OCI-M2 (cell line): ENCODE results near the gene PKIG.

Experiments
- DNase-seq: peaks from one replicate; lab custom pipeline; 2025; ENCODE audit not compliant: unreplicated experiment; lab: John Stamatoyannopoulos, UW

Gene PKIG

DNA sequence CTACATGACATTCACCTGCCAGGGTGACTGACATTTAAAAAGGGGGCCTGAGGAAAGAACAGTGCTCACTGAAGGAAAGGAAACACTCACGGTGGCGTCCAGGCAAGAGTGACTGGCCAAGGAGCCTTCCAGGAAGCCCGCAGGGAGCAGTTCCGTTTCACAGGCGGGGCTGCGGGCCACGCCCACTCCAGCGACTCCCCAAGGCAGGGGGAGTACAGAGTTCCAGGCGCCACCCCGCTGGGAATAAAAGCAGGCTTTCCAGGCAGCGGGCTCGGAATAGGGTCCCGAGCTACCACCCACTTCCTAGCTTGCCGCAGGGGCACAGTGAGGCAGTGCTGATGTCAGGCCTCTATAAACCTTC lies 34.2 kb downstream of the PKIG start:
- DNase-seq: no peak

DNA sequence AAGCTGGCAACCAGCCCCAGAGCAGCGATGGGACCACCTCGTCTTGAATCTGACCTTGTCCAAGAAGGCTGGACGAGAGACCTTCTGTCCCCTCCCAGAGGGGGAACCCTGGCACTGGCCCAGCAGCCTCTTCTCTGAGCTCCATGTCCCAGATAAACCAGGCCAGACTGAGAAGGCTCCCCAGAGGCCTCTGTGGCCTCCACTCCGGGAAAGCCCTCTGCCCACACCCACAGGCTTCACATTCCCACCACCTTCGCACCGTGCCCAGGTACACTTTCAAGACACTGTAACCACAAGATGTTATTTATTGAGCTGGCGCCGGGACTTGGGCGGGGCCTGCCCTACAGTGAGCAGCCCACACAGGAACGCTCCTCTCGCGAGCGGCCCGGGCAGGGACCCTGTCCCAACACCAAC lies 35.9 kb downstream of the PKIG start:
- no peak for DNase-seq

DNA sequence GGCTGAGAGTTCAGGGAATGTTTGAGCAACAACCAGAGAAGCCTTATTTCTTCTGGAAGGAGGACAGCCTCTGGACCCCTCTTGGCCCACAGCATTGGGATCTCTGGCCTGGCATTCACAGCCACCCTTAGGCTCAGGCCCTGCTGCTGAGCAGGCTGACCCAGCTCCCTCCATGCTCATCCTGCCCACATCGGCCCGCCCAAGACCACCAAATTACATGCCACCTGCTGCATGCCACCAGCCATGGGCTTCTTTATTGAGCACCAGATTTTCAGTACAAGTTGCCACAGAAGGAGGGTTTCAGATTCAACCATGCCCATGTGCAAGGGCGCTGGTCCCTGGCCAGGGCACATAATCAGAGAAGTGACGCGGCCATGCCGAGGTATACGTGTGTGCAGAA lies 36.9 kb downstream of the PKIG start:
- no peak for DNase-seq

DNA sequence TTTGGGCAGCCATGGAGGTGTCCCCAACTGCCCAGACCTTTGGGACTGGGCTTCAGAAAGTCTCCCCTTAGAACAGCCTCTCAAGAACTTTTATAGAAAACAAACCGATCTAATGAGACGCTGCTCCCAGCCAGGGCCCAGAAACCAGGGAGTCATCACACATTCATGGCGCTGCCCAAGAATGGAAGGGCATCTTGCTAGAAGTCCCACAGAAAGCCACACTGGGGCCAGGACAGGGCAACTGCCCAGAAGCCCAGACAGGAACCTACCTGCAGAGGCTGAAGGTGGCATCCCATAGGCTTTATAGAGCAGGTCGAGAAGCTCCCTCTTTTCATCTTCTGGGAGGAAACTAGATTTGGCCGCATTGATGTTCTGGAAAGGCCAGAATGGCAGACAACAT lies 37.7 kb downstream of the PKIG start:
- DNase-seq: no peak

DNA sequence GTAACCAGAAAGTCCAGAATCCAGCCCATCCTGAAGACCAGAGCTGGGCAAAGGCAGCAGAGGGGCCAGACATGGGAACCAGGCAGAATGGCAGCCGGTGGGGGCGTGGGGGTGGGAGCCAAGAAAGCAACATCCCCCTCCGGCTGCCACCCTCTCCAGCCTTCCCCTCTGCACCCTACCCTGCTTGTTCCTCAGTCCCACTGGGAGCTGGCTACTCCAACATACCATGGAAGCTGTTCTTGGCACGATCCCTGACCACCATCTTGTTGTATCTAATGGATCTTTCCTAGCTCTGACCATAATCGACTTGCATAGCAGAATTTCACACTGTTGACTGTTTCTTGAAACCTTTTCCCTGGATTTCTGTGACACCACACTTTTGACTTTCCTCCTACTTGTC lies 38.9 kb downstream of the PKIG start:
- no peak for DNase-seq

DNA sequence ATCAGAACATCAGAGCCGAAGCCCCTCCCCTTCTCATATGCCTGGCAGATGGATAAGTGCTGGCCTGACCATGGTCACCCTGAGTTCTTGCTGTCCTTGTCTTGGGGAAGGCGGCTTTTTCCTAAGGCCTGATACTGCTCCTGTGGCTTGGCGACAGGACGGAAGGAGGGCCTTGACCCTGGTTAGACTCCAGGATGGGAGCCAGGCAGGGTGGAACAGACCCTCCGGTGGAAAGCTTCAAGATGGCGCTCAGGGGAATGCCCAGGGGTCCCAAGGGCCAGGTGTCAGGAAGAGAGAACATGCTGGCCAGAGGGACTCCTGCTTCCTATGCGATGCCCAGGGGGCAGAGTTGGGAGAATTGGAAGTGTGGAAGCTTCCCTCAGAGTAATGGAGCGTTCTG lies 39.6 kb downstream of the PKIG start:
- DNase-seq: no peak

DNA sequence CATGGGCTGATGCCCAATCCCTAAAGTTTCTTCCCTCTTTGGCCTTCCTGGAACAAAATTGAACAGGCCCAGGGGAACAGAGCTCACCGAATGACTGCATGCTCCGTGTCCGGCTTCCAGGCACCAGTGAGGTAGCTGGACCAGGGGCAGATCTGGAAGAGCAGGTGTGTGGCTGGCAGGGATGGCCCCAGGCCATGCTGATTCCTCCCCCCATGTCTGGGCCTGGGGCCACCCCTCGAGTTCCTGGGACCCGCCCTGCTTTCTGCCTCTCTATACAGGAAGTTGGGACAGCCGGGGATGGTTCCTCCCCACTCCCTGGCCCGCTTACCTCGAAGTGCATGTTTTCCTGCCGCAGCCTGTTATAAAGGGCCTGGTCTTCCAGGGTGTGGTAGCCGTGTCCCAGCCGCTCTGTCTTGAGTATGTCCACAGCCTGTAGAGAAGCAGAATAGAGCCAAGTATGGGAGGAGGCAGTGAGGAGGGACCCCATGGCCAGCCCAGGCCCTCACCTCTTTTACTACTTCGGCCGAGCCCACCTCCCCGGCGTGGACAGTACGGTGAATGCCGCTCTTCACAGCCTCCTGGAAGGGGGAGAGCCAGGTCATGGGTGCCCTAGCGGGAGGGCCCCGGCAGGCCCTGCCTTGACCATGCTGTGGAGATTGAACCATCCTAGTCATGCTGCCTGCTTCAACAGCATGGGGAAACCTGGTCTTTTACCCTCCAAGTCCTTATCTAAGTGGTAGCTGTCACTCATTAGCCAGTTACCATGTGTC lies 40.3 kb downstream of the PKIG start:
- DNase-seq: no peak

DNA sequence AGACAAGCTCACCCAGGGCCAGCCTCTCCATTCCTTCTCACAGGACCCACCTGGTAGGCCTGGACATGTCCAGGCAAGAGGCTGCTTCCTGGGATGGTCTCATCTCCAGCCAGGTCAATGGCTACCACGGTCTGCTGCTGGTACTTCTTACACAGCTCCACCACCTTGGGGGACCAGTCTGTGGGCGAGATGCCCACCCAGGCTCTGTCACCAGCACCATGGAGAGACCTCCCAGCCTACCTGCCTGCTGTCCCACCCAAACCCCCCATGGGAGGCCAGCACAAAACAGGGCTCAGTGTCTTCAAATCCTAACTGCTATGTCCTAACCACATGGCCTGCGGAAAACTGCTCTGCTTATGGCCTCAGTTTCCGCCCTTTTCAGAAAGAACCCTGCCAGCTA lies 41.8 kb downstream of the PKIG start:
- no peak for DNase-seq

DNA sequence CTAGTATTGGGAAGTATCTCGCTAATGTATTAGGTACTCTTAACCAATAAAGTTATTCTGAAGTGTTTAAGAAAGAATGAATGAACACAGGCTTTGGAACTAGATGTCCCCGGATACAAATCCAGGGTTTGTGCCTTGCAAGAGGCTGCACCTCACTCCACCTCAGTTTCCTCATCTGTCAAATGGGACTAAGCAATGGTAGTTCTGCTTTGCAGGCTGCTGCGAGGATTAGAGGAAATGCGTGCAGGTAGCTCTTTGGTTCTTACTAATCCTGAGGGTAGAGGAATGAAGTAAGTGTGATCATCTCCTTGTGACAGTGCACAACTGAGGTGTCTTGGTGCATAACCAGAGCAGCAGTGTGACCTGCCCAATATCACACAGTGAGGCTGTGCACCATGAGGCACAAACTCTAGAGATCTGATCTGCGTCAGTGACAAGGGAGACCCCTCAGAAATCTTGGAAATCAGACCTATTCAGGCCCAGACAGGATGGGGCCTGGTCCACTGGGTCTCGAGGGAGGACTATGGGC lies 42.4 kb downstream of the PKIG start:
- no peak for DNase-seq

DNA sequence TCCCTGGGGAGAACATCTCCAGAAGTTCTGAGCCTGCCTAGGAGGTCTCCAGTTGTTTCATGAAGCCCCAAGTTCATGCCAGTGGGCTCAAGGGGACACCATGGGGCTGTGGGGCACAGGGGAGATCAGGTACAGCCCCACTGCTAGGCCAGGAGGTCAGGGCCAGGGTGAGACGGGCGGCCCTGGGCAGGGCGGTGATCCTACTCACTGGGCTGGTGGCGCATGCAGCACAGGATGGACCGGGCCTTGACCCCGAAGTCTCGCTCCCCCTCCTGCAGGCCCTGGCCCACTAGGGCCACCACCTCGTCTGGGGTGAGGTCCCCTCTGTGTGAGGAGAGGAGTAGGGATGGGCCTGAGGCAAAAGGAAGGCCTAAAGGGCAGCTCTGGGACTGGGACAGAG lies 43.0 kb downstream of the PKIG start:
- DNase-seq: no peak

DNA sequence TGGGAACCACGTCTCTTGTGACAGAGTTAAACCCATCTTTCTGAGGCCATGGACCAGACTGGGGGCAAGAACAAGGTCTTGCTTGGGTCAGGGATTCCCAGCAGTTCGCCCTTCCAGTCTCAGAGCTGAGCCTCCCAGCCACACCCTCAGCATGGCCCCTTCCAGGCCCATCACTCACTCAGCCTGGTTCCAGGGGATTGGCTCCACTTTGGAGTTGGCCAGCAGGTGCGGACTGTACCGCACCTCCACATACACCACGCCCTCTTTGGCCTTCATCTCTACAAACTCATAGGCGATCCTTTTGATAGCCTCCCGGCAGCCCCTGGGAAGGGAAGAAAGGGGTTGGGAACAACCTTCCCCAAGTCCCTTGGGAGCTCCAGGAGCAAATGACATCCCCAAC lies 43.9 kb downstream of the PKIG start:
- no peak for DNase-seq

DNA sequence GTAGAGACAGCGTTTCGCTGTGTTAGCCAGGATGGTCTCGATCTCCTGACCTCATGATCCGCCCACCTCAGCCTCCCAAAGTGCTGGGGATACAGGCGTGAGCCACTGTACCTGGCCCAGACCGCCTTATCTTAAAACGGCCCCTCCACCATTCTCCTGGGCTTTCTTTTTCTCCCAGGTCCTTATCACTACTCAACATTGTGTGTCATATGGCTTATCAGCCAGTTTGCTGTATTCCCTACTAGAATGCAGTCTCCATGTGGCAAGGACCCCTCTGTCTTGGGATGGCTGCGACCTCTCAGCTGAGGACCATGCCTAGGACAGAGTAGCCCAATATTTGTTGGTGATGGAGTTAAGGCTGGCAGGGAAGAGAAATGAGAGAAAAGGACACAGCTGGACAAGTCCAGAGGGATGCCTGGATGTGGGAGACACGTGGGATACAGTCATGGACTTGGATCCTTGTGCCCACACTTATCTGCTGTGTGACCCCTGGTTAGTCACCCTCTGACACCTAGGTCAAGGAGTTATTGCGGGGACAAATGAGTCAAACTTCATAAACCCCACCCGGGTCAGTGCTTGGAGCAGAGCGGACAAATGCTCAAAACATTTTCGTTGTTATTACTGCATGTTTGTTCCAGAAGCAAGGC lies 45.1 kb downstream of the PKIG start:
- DNase-seq: no peak

DNA sequence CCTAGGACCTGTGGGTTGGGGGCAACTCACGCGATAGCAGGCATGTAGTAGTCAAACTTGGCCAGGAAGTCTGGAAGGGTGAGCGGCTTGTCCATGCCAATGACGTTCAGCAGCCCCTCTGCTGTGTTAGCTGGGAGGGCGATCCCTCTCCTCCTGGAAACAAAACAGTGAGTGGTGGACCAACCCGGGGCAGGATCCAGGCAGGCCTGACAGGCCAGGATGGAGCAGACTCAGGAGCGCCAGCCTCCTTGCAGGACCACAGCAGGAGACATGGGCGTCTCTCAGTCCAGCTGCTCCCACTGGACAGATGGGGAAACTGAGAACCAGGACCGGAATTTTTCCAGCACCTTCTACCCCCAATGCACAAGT lies 46.6 kb downstream of the PKIG start:
- DNase-seq: no peak

DNA sequence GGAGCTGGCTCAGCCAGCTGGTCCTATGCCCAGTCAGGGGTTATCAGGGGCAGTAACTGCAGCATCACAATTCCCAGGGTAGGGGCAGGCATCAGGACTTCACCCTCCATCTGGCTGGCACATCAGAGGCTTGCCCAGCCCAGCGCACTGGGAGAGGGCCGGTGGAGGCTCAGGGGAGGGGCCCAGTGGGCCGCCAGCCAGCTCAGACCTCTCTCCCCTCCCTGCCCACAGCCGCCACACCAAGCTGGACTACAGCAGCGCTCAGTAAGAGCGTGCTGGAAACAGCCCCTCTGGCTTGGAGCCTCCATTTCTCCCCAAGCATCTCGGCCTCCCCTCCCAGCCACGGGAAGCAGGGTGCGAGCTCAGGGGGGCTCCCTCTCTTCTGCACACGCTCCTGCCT lies 47.2 kb downstream of the PKIG start:
- DNase-seq: no peak

DNA sequence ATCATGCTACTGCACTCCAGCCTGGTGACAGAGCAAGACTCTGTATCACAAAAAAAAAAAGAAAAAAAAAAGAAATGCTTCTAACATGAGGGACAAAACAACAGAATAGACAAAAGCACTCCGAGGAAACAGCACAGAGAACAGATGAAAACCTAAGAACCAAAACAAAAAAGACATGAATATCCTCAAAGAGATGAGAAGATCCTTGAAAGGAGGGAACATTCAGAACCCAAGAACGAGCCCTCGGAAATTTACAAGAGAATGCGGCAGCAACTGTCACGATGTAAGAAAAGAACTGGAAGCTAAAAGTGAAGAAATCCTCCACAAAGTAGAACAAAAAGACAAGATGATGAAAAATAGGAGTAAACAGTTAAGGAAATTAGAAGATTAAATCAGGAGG lies 47.9 kb downstream of the PKIG start:
- no peak for DNase-seq

DNA sequence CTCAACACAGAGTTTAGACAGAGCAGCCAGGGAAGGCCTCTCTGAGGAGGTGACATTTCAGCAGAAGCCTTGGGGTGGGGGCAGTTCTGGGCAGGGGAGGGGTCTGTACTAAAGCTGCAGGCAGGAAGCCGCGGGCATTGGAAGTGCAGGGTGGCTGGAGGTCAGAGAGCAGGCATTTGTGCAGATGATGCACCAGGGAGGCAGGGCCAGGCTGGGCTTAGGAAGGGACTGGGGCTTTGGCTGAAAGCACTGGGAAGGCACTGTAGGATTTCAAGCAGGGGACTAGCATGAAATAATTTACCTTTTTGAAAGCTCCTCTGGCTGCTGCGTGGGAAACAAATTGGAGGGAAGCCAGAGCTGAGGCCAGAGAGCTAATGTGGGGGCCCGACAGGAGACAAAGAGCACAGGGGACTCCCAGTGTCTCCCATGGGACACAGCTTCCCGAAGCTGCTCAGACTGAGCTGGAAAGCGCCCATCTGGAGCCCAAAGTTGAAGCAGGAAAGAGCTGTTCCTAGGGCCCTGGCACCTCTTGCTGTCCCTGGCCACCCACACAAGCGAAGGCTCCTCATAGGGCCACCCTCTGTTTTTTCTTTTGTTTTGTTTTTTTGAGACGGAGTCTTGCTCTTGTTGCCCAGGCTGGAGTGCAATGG lies 49.8 kb downstream of the PKIG start:
- DNase-seq: no peak

DNA sequence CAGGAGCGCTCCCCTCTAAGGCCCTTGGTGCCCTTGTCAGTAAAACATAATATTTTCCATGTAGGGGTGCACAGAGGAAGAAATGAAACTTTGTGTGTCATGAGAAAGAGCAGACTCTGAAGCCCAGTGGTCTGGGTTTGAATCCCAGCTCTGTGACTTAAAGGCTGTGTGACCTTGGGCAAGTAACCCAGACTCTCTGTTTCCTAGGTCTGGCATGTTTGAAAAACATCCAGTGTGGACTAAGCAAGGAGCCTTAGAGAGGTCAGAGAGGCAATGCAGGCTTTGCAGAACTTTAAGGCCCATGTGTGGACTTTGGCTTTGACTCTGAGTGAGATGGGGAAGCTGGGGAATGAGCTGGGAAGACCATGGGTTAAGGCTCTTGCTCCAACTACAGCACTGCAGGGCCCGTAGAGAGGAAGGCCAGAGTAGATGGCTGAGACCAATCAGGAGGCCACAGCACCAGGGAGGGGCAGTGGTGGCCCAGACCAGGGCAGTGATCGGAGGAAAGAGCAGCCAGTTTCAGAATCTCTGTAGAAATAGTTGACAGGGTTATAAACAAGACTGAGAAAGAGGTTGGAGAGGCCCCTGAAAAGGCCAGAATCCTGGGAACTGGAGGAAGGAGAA lies 50.9 kb downstream of the PKIG start:
- no peak for DNase-seq

DNA sequence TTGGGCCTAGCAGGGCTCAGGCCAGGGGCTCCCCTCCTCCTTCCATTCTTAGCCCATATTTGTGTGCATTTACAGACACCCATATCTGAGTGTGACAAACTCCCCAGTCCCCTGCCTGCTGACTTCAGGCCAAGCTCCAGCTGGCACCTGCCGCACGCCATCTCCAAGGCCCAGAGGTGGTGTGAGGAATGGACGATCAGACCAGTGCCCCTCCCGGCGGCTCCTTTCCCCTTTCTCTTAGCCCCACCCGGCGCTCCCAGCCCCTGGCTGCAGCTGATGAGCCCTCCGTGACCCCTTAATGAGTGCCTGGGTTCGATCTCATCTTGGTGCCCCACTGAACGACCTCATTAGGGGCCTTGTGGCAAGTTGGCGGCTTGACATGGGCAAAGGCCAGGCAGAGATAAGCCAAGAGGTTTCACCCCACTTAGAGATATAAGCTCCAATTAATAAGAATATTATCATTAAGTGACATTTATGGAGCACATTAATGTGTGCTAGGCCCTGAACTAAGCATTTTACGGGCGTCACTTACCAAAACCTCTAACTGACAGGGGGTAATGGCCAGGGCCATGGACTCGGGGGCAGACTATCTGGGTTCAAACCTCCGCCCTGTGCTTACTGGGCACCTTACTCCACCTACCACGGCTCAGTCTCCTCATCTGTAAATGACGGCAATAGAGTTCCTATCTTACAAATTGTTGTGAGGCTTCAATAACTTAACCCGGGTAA lies 51.7 kb downstream of the PKIG start:
- no peak for DNase-seq

DNA sequence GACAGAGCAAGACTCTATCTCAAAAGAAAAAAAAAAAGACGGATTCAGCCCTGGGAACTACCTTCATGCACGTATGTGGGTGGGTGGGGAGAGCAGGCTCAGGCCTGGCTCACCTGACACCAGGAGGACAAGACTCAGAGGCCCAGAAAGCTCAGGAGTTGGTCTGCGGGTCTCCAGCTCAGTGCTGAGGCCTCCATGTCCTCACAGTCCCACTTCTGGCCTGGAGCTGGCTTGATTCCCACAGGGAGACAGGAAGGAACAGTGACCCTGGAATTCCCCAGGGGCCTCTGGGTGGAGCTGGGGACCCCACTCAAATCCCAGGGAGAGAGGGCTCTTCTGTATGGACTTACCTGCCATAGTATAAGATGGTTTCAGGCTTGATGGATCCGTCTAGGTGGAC lies 53.5 kb downstream of the PKIG start:
- no peak for DNase-seq

DNA sequence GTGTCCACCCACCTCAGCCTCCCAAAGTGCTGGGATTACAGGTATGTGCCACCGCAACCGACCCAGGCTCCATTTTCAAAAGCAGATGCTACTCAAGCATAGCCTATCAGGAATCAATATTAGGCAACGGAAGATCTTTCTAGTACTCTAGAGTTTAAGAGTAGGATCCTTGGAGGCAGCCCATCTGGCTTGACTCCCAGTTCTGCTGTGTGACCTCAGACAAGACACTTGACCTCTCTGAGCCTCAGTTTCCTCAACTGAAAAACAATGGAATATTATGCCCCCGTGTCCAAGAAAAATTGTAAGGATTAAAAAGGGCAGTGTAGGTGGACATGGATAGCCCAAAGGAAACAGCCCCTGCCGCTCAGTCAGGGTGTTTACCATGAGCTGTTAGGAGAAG lies 54.7 kb downstream of the PKIG start:
- no peak for DNase-seq
